NB4 (cell line): ENCODE data around the gene NCK2.

Experiments used
- DNase-seq: peaks from one replicate; pipeline ENCODE4 v3.0.0; 2010; ENCODE audit warnings: low read depth
- H3K4me3 ChIP-seq: one replicate; pipeline ENCODE4 v1.5.1; 2011; ENCODE audit warnings: mild to moderate bottlenecking, low read depth, low read length, moderate library complexity
- MYC ChIP-seq: IDR thresholded peaks from 2 replicates; pipeline ENCODE4 v1.6.1; 2011; ENCODE audit warnings: low read depth, low read length
- POLR2A ChIP-seq: IDR thresholded peaks from 2 replicates; pipeline ENCODE4 v1.6.1; 2011; ENCODE audit warnings: mild to moderate bottlenecking; ENCODE audit not compliant: insufficient read length; ENCODE audit errors: extremely low read depth
- TF ChIP-seq, protein P1 (sequence below): IDR thresholded peaks from one replicate; pipeline ENCODE4 v1.5.1; 2012; ENCODE audit warnings: low read depth, low read length
- TF ChIP-seq, protein P2 (sequence below): IDR thresholded peaks from 2 replicates; pipeline ENCODE4 v1.6.1; 2011; ENCODE audit warnings: low read depth, low read length

Gene NCK2

GRCh38 chr2:105721991-105722511 is 22.7 kb upstream of the NCK2 start:
- DNase-seq, result no peak
- no peak overlapping the region for H3K4me3 ChIP-seq
- TF ChIP-seq, protein P1, sequence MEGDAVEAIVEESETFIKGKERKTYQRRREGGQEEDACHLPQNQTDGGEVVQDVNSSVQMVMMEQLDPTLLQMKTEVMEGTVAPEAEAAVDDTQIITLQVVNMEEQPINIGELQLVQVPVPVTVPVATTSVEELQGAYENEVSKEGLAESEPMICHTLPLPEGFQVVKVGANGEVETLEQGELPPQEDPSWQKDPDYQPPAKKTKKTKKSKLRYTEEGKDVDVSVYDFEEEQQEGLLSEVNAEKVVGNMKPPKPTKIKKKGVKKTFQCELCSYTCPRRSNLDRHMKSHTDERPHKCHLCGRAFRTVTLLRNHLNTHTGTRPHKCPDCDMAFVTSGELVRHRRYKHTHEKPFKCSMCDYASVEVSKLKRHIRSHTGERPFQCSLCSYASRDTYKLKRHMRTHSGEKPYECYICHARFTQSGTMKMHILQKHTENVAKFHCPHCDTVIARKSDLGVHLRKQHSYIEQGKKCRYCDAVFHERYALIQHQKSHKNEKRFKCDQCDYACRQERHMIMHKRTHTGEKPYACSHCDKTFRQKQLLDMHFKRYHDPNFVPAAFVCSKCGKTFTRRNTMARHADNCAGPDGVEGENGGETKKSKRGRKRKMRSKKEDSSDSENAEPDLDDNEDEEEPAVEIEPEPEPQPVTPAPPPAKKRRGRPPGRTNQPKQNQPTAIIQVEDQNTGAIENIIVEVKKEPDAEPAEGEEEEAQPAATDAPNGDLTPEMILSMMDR, result no peak
- TF ChIP-seq POLR2A, result no peak
- TF ChIP-seq, protein P2, sequence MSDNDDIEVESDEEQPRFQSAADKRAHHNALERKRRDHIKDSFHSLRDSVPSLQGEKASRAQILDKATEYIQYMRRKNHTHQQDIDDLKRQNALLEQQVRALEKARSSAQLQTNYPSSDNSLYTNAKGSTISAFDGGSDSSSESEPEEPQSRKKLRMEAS, result no peak
- no peak for TF ChIP-seq MYC

- no peak for TF ChIP-seq MYC
- TF ChIP-seq, protein P2, result no peak
- TF ChIP-seq, protein P1, result no peak
- no peak for TF ChIP-seq POLR2A
- no peak overlapping the region for H3K4me3 ChIP-seq
- no peak for DNase-seq
Observed at GRCh38 chr2:105722726-105723297, 21.9 kb upstream of the NCK2 start.

DNA sequence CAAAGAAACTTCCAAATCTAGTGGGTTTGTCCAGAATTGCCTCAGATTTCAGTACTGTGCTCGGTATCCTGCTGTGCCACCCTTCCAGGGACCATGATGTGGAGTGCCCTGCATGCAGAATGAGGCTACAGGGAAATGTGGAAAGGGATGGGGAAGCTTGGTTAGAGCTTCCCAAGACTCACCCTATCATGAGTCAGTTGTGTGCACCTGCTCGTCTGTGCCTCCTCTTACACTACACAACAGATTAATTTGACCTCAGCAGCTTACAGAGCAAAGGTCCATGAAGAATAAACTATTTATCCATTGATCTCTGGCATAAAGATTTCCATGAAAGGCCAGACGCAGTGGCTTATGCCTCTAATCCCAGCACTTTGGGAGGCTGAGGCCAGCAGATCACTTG is 21.3 kb upstream of the NCK2 start:
- H3K4me3 ChIP-seq, result no peak overlapping the region
- no peak for DNase-seq
- TF ChIP-seq, protein P2, result no peak

- DNase-seq, result no peak
- TF ChIP-seq, protein P2, result no peak
- TF ChIP-seq MYC (no peak), POLR2A (no peak)
- TF ChIP-seq, protein P1, result no peak
Observed at GRCh38 chr2:105725388-105725787, 19.3 kb upstream of the NCK2 start.

GRCh38 chr2:105730170-105730569 is 14.5 kb upstream of the NCK2 start:
- no peak for TF ChIP-seq POLR2A
- TF ChIP-seq, protein P1, result no peak
- TF ChIP-seq, protein P2, result no peak
- no peak for TF ChIP-seq MYC
- DNase-seq, result no peak
- H3K4me3 ChIP-seq, result no peak overlapping the region

More at GRCh38 chr2:105725388-105725787, 19.3 kb upstream of the NCK2 start:
- no peak overlapping the region for H3K4me3 ChIP-seq

GRCh38 chr2:105731511-105731910 is 13.2 kb upstream of the NCK2 start:
- DNase-seq, result peak; percentile 85
- H3K4me3 ChIP-seq, result peak overlapping the region; percentile 22
- TF ChIP-seq MYC, result no peak
- TF ChIP-seq, protein P2, result peak; percentile 5; the same call in 1 of the 2 replicates
